Ishikawa (cell line): Measurements from ENCODE around the gene WDR72.

Experiments
- CEBPB ChIP-seq: IDR thresholded peaks from 2 replicates; pipeline ENCODE4 v1.6.1; 2012
- EGR1 ChIP-seq: IDR thresholded peaks from 2 replicates; pipeline ENCODE4 v1.6.1; 2012
- EP300 ChIP-seq: IDR thresholded peaks from 2 replicates; pipeline ENCODE4 v1.6.1; 2012; ENCODE audit warnings: borderline replicate concordance
- TAF1 ChIP-seq: IDR thresholded peaks from 2 replicates; pipeline ENCODE4 v1.6.1; 2012; ENCODE audit warnings: low read depth, mild to moderate bottlenecking
- TCF12 ChIP-seq: IDR thresholded peaks from 2 replicates; pipeline ENCODE4 v1.6.1; 2012; ENCODE audit warnings: low read depth
- TF ChIP-seq, protein P1 (sequence below): IDR thresholded peaks from 2 replicates; pipeline ENCODE4 v1.6.1; 2012
- TF ChIP-seq, protein P2 (sequence below): IDR thresholded peaks from 2 replicates; pipeline ENCODE4 v1.6.1; 2012; ENCODE audit warnings: low read depth, mild to moderate bottlenecking

GRCh38 chr15:53589520-53590057 lies 169.9 kb downstream of the WDR72 start:
- TF ChIP-seq TAF1 (no peak), TCF12 (no peak), EGR1 (no peak), EP300 (no peak), CEBPB (no peak)
- TF ChIP-seq, protein P1, sequence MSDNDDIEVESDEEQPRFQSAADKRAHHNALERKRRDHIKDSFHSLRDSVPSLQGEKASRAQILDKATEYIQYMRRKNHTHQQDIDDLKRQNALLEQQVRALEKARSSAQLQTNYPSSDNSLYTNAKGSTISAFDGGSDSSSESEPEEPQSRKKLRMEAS = no peak
- TF ChIP-seq, protein P2, sequence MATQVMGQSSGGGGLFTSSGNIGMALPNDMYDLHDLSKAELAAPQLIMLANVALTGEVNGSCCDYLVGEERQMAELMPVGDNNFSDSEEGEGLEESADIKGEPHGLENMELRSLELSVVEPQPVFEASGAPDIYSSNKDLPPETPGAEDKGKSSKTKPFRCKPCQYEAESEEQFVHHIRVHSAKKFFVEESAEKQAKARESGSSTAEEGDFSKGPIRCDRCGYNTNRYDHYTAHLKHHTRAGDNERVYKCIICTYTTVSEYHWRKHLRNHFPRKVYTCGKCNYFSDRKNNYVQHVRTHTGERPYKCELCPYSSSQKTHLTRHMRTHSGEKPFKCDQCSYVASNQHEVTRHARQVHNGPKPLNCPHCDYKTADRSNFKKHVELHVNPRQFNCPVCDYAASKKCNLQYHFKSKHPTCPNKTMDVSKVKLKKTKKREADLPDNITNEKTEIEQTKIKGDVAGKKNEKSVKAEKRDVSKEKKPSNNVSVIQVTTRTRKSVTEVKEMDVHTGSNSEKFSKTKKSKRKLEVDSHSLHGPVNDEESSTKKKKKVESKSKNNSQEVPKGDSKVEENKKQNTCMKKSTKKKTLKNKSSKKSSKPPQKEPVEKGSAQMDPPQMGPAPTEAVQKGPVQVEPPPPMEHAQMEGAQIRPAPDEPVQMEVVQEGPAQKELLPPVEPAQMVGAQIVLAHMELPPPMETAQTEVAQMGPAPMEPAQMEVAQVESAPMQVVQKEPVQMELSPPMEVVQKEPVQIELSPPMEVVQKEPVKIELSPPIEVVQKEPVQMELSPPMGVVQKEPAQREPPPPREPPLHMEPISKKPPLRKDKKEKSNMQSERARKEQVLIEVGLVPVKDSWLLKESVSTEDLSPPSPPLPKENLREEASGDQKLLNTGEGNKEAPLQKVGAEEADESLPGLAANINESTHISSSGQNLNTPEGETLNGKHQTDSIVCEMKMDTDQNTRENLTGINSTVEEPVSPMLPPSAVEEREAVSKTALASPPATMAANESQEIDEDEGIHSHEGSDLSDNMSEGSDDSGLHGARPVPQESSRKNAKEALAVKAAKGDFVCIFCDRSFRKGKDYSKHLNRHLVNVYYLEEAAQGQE = no peak
